22Rv1 (cell line): ENCODE data around the gene NXPH1.

Experiments used
- H3K27ac ChIP-seq: fragments of 450-650 bp; 2 replicates; pipeline ENCODE4 v1.5.1; 2017
- CTCF ChIP-seq: fragments of 450-650 bp; IDR thresholded peaks from 2 replicates; pipeline ENCODE4 v1.5.1; 2017; ENCODE audit warnings: mild to moderate bottlenecking
- ZFX ChIP-seq: fragments of 450-650 bp; IDR thresholded peaks from 2 replicates; pipeline ENCODE4 v1.6.1; 2017; ENCODE audit warnings: antibody characterized with exemption, borderline replicate concordance

The NXPH1 gene

DNA sequence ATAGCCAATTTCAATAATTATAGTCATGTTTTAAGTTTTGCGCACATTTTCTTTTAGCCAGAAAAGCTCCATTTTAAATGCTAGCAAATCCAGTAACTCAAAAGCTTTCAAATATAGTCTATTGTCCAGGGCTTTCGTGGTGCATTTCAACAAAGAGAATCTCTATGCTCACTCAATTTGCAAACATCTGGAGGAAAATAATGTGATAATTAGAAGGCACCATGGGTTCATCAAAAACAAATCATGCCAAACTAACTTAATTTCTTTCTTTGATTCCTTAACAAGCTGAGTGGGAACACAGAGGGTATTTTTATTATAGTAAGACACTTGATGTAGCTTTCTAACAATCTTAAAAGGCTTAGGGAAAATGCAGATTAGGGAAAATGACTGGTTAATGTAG is 179.8 kb downstream of the NXPH1 start:
- H3K27ac ChIP-seq: no peak overlapping the region
- TF ChIP-seq CTCF (no peak), ZFX (no peak)

- no peak overlapping the region for H3K27ac ChIP-seq
- TF ChIP-seq ZFX: no peak
- TF ChIP-seq CTCF: no peak
Measured at GRCh38 chr7:8615019-8615418, 181.6 kb downstream of the NXPH1 start.

DNA sequence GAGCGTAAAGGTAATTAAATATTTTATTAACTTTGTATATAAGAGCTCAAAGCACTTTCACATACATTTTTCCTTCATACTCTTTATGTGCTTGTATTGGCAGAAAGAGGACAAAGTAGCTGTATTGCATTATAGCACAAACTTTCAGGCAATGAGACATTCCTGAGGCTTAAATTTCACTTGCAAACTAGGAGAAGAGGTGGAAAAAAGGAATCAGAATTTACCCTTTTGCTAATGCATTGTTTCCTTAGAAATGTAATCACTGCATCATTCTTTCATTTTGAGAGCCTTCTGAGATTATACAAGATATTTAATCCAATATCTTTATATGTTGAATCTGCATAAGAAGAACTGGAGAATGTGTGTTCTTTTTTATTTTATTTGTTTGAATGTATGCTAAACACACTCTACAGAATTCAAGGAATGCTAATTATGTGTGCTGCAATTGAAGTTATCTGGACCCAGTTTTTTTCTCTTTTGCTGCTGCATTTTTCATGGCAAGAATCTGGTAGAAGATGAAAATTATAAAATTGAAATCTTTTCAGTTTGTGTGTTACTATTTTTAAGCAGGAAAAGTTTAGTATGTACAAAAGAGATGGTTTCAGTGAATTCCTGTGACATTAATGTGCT is 185.1 kb downstream of the NXPH1 start:
- no peak overlapping the region for H3K27ac ChIP-seq
- TF ChIP-seq CTCF (no peak), ZFX (no peak)

DNA sequence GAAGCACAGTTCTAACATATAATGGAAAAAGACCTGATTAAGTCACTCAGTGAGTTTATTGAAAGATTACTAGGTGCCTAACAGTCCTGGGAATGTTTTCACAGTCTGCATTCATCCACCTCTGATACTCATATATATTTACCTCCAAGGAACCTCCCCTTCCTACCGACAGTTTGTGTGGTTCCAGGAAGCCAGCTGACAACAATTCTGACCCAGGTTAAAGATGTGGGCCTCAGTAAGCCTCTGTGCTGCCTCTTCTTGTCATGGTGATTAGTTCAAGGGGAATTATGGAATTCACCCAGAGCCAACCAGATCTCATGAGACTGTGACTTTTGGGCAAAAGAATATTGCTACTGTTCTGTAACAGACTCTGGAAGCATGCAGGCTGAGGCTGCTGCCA is 186.8 kb downstream of the NXPH1 start:
- no peak overlapping the region for H3K27ac ChIP-seq
- TF ChIP-seq ZFX: no peak
- no peak for TF ChIP-seq CTCF

DNA sequence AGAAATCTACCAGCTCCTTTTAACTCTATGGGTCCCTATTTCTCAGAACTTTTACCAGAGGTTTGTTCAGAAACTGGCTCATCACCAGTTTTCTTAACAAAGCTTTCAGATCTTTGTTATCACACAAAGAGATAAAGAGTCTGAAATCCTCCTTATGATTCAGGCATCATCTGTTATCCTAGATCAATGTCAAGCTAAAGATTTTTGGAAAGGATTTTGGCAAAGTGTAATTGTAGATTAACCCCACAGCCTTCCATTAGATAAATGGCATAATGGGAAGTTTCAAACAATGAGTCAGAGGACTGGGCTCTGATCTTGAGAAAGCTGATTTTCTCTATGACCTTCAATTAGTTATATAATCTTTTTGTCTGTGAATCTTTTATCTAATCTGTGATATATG is 192.2 kb downstream of the NXPH1 start:
- TF ChIP-seq ZFX (no peak), CTCF (no peak)
- H3K27ac ChIP-seq: no peak overlapping the region

- TF ChIP-seq CTCF (no peak), ZFX (no peak)
- H3K27ac ChIP-seq: no peak overlapping the region
Measured at GRCh38 chr7:8627325-8627724, 193.9 kb downstream of the NXPH1 start.

GRCh38 chr7:8628656-8629055 is 195.2 kb downstream of the NXPH1 start:
- H3K27ac ChIP-seq: no peak overlapping the region
- no peak for TF ChIP-seq CTCF
- no peak for TF ChIP-seq ZFX
